ENCODE results near the gene PDHX.

GRCh38 chr11:34959770-34960169, 43.4 kb downstream of the PDHX start:
- TF ChIP-seq CTCF (IDR thresholded peaks at IDR 0.05; ENCODE audit: borderline replicate concordance, extremely low read depth, low read length, poor library complexity, severe bottlenecking) (no peak), EZH2 (IDR thresholded peaks at IDR 0.05; ENCODE audit: borderline replicate concordance, low read depth, low read length, severe bottlenecking) (no peak)

All from DND-41 (cell line).